Measurements from ENCODE around the gene ZNF513.
"Not testable (repeated sequence)": the region's sequence is repeated elsewhere in the genome, so short reads cannot be mapped to it uniquely, and the experiment has no call there.

ZNF513 gene

DNA sequence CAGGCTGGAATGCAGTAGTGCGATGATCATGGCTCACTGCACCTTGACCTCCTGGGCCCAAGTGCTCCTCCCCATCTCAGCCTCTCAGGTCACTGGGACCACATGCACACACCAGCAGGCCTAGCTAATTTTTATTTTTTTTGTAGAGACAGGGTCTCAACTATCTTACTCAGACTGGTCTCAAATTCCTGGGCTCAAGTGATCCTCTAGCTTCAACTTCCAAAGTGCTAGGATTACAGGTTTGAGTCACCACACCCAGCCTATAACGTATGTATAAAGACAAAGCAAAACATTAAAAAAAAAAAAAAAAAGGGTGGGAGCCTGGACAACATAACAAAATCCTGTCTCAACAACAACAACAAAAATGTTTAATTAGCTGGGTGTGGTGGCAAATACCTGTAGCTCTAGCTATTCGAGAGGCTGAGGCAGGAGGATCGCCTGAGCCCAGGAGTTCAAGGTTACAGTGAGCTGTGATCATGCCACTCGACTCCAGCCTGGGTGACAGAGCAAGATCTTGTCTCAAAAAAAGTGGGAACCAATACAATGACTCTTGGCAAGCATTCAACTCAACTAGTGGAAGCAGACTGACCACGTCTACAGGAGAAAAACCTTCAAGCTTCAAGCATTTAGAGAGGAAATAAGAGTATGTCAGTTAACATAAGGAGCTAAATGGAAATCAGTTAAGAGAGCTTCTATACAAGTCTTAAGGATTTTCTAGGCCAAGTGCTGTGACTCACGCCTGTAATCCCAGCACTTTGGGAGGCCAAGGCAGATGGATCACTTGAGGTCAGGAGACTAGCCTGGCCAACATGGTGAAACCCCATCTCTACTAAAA is 26.6 kb downstream of the ZNF513 start:
- no peak for DNase-seq (ENCODE audit: extremely low read depth, low read depth)
- TF ChIP-seq, protein P1, sequence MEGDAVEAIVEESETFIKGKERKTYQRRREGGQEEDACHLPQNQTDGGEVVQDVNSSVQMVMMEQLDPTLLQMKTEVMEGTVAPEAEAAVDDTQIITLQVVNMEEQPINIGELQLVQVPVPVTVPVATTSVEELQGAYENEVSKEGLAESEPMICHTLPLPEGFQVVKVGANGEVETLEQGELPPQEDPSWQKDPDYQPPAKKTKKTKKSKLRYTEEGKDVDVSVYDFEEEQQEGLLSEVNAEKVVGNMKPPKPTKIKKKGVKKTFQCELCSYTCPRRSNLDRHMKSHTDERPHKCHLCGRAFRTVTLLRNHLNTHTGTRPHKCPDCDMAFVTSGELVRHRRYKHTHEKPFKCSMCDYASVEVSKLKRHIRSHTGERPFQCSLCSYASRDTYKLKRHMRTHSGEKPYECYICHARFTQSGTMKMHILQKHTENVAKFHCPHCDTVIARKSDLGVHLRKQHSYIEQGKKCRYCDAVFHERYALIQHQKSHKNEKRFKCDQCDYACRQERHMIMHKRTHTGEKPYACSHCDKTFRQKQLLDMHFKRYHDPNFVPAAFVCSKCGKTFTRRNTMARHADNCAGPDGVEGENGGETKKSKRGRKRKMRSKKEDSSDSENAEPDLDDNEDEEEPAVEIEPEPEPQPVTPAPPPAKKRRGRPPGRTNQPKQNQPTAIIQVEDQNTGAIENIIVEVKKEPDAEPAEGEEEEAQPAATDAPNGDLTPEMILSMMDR (IDR thresholded peaks at IDR 0.05; ENCODE audit: low read depth, low read length): no peak

DNA sequence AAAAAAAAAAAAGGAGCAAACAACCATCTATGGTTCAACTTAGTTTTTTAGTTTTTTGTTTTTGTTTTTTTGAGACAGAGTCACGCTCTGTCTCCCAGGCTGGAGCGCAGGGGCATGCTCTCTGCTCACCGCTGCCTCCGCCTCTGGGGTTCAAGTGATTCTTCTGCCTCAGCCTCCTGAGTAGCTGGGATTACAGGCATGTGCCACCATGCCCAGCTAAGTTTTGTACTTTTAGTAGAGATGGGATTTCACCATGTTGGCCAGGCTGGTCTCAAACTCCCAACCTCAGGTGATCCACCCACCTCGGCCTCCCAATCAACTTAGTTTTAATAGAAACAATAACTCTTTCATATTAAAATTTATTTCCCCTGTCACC is 27.2 kb downstream of the ZNF513 start:
- not testable (repeated sequence) for DNase-seq (ENCODE audit: extremely low read depth, low read depth)

DNA sequence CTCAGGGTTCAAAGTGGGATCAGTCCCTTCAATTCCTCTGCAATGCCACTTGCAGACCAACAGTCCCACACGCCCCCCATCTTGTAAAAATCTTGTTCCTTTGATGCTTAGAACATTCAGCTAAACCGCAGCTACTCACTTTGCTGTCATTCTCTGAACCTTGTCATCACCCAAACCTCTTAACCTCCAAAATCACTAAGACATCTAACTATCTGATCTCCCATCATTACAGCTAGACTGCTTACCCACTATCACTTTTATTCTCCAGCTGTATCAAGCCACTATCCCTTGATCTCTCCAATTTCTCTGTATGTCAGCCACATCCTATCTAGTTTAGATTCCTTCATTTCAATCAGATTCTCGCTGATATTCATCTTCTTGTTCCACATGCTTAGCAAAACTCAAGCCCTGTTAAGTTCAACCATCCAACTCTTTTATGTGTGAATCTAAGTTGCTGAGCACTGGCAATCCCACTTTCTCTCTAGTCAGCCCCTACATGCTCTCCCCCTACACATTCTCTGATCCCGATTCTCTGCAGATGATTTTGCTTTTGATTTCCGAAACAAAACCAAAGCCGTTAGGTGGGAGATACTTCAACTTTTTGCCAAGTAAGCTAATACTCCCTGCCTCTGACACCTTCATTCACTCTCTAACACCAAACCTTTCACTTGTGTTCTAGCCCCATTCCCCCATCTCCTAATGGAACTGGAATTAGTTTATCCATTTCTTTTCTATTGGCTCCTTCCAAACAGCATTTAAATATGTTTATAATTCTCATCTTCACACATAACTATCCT is 28.5 kb downstream of the ZNF513 start:
- no peak for DNase-seq (ENCODE audit: extremely low read depth, low read depth)
- TF ChIP-seq, protein P1 (IDR thresholded peaks at IDR 0.05; ENCODE audit: low read depth, low read length): no peak

DNA sequence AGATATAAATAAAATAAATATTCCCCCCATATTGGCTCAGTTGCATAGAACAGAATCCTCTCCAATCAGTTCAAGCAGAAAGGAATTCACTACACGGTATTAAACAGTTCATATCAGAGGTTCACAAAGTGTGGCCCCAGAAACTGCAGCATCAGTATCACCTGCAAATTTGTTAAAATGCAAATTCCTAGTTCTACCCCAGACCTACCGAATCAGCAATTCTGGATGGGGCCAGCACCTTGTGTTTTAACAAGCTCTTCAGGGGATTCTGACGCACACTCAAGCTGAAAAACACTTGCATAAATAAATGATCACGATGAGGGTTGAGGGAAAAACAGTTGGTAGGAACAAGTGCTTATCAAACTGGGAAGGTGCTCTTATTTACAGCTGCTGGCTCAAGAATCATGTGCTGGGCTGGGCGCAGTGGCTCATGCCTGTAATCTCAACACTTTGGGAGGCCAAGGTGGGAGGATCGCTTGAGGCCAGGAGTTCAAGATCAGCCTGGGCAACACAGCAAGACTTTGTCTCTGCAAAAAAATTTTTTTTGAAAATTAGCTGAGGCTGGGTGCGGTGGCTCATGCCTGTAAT is 30.3 kb downstream of the ZNF513 start:
- no peak for DNase-seq (ENCODE audit: extremely low read depth, low read depth)
- TF ChIP-seq, protein P1 (IDR thresholded peaks at IDR 0.05; ENCODE audit: low read depth, low read length): no peak

DNA sequence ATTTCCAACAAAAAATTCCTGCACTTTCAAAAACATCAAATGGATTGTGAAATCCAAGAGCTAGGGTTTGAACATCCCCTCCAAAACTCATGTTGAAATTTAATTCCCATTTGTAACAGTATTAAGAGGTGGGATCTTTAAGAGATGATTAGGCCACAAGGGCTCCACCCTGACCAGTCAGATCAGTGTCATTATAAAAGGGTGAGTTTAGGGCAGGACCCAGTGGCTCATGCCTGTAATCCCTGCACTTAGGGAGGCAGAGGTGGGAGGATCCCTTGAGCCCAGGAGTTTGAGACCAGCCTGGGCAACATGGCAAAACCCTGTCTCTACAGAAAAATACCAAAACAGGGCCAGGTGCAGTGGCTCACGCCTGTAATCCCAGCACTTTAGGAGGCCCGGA is 32.9 kb downstream of the ZNF513 start:
- DNase-seq (ENCODE audit: extremely low read depth, low read depth): no peak
- TF ChIP-seq, protein P1 (IDR thresholded peaks at IDR 0.05; ENCODE audit: low read depth, low read length): no peak

DNA sequence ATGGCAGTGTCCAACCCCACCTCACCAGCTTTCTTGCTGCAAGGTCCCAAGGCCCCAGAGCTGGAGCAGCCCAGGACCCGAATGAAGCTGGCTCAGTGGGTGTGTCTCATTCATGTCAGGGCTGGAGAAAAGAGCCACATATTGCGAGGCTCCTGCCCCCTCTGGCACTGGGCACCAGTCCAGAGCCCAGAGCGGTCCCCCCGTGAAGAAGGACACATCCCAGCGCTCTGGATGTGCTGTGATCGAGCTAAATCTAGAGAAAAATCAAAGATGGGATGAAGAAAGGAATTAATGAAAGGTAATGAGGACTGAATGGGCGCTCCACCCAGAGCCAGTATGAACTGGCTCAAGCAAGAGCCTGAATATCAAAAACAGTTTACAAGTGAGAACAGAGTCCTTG is 44.4 kb downstream of the ZNF513 start:
- TF ChIP-seq, protein P1 (IDR thresholded peaks at IDR 0.05; ENCODE audit: low read depth, low read length): no peak
- no peak for DNase-seq (ENCODE audit: extremely low read depth, low read depth)

DNA sequence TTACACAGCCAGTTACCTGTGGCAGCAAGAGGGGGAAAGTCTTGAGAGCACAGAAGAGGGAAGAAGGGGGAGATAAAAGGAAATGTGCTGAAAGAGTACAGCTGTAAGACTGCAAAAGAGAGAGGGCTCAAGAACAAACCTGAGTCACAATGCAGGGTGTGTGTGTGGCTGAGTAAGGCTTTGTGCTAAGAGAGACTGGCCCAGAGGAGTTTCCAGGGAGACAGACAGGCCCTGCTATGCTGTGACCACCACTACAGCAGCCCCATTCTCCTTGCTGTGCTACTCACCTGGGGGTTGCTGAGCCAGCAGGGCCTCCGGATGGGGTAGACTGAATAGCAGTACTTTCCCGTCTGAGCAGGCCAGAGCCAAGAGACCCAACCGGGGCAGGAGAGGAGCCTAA is 45.2 kb downstream of the ZNF513 start:
- TF ChIP-seq, protein P1 (IDR thresholded peaks at IDR 0.05; ENCODE audit: low read depth, low read length): no peak
- DNase-seq (ENCODE audit: extremely low read depth, low read depth): no peak

Measured in AG09319 (cell line).